Measurements from ENCODE around the gene NIPA2.

DNA sequence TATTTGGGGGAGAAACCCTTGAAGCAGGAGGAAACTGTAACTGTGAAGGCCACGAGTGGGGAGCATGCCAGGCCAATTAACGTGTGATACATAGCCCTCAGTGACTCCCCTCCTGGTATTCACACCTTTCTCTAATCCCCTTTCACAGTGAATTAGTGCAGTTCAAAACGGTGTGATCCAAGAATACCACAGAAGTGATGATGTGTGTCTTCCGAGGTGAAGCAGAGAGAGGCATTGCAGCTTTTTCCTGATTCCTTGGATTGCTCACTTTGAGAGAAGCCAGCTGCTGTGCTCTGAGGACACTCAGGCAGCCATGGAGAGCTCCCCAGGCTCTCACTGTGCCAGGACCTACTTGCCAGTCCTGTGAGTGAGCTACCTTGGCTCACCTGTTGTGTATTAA lies 17.3 kb downstream of the NIPA2 start:
- TF ChIP-seq, protein P1, sequence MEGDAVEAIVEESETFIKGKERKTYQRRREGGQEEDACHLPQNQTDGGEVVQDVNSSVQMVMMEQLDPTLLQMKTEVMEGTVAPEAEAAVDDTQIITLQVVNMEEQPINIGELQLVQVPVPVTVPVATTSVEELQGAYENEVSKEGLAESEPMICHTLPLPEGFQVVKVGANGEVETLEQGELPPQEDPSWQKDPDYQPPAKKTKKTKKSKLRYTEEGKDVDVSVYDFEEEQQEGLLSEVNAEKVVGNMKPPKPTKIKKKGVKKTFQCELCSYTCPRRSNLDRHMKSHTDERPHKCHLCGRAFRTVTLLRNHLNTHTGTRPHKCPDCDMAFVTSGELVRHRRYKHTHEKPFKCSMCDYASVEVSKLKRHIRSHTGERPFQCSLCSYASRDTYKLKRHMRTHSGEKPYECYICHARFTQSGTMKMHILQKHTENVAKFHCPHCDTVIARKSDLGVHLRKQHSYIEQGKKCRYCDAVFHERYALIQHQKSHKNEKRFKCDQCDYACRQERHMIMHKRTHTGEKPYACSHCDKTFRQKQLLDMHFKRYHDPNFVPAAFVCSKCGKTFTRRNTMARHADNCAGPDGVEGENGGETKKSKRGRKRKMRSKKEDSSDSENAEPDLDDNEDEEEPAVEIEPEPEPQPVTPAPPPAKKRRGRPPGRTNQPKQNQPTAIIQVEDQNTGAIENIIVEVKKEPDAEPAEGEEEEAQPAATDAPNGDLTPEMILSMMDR (IDR thresholded peaks at IDR 0.05): no peak
- no peak for TF ChIP-seq EZH2 (IDR thresholded peaks at IDR 0.05)
- no peak for TF ChIP-seq EZH2phosphoT487 (IDR thresholded peaks at IDR 0.05)

Measured in neural progenitor cell (in vitro differentiated cells).